NB4 (cell line): ENCODE data around the gene KRT72.

ENCODE experiments used
- DNase-seq: peaks from one replicate; pipeline ENCODE4 v3.0.0; 2010; ENCODE audit warnings: low read depth
- H3K4me3 ChIP-seq: one replicate; pipeline ENCODE4 v1.5.1; 2011; ENCODE audit warnings: mild to moderate bottlenecking, low read depth, low read length, moderate library complexity
- MYC ChIP-seq: IDR thresholded peaks from 2 replicates; pipeline ENCODE4 v1.6.1; 2011; ENCODE audit warnings: low read depth, low read length
- POLR2A ChIP-seq: IDR thresholded peaks from 2 replicates; pipeline ENCODE4 v1.6.1; 2011; ENCODE audit warnings: mild to moderate bottlenecking; ENCODE audit not compliant: insufficient read length; ENCODE audit errors: extremely low read depth
- TF ChIP-seq, protein P1 (sequence below): IDR thresholded peaks from 2 replicates; pipeline ENCODE4 v1.6.1; 2011; ENCODE audit warnings: low read depth, low read length
- TF ChIP-seq, protein P2 (sequence below): IDR thresholded peaks from one replicate; pipeline ENCODE4 v1.5.1; 2012; ENCODE audit warnings: low read depth, low read length

The KRT72 gene

DNA sequence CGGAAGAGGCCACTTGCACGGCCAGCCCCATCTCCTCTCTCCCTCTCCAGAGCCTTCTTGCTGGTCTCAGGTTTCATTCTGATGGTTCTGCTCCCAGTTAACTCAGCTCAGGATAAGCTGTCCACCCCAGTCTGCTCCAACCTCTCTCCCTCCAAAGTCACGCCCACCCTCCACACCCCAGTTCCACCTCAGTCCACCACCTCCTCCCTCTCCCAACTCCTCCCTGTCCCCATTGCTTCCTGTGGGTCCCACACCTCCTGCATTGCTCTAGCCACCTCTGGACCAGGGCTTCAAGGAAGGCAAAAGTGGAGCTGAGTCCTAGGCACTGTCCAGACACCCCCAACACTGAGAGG is 61.5 kb downstream of the KRT72 start:
- TF ChIP-seq, protein P1, sequence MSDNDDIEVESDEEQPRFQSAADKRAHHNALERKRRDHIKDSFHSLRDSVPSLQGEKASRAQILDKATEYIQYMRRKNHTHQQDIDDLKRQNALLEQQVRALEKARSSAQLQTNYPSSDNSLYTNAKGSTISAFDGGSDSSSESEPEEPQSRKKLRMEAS, result no peak
- no peak for TF ChIP-seq MYC
- TF ChIP-seq POLR2A, result no peak
- TF ChIP-seq, protein P2, sequence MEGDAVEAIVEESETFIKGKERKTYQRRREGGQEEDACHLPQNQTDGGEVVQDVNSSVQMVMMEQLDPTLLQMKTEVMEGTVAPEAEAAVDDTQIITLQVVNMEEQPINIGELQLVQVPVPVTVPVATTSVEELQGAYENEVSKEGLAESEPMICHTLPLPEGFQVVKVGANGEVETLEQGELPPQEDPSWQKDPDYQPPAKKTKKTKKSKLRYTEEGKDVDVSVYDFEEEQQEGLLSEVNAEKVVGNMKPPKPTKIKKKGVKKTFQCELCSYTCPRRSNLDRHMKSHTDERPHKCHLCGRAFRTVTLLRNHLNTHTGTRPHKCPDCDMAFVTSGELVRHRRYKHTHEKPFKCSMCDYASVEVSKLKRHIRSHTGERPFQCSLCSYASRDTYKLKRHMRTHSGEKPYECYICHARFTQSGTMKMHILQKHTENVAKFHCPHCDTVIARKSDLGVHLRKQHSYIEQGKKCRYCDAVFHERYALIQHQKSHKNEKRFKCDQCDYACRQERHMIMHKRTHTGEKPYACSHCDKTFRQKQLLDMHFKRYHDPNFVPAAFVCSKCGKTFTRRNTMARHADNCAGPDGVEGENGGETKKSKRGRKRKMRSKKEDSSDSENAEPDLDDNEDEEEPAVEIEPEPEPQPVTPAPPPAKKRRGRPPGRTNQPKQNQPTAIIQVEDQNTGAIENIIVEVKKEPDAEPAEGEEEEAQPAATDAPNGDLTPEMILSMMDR, result no peak
- no peak overlapping the region for H3K4me3 ChIP-seq
- DNase-seq, result no peak

DNA sequence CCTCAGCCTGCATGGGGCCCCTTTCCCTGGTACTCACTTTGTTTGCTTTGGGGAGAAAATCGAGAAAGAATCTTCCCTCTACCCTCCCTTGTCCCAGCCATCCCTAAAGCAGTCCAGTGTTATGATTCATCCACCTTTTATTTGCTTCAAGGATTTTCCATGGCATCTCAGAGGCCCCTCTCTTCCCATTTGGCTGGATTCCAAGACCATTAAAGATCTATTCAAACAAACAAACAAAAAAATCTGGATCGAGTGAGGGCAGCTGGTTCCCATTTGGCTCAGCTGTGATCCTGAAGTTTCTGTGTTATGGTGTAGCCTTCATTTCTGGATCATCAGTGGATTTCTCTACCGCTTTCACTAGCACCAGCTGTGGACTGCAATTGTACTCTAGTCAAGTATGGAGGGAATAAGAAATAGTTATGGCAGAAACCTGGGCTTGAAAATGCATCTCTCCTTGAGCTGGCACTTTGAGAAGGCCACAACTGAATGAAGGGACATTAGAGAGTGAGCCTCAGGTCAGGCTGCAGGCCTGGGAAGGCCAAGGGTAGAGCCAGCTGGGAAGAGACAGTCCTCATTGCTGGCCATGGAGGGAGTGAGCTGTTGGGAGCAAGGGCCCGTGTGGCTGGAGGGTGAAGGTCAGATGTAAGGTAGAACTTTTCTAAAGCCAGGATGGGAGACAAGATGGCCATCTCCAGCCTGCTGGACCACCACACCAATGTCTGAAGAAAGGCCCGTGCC is 62.0 kb downstream of the KRT72 start:
- TF ChIP-seq, protein P1, result no peak
- TF ChIP-seq POLR2A, result no peak
- TF ChIP-seq MYC, result no peak
- TF ChIP-seq, protein P2, result no peak
- DNase-seq, result no peak

DNA sequence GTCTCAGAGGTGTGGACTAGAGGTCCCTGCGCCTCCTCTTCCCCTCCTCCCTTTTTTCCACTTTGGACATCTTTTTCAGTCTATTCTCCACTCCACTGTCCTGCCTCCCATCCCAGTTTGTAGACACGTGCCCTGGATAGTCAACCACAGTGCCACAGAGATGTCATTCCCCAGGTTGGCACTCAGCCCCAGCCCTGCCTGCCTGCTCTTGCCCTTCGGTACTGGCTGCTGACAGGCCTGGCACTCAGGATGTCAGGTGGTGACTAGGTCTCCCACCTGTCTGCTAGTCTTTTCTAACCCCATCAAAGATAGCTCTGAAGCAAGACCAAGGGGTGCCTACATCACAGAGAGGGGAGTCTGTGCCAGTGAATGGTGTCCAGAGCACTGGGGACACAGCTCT is 64.2 kb downstream of the KRT72 start:
- TF ChIP-seq, protein P2, result no peak
- TF ChIP-seq, protein P1, result no peak
- TF ChIP-seq POLR2A, result no peak
- no peak for TF ChIP-seq MYC
- no peak overlapping the region for H3K4me3 ChIP-seq
- DNase-seq, result no peak

More for the DNA sequence above, 62.0 kb downstream of the KRT72 start:
- no peak overlapping the region for H3K4me3 ChIP-seq
